CD4-positive, alpha-beta memory T cell (primary cell): ENCODE measurements around the gene DYRK3. TPM values are rescaled to one million over a fixed set of nuclear protein-coding genes. Genes with fewer than 3 reads are reported as not detected.
"Not testable (repeated sequence)": the region's sequence is repeated elsewhere in the genome, so short reads cannot be mapped to it uniquely, and the experiment has no call there.

Experiments
- CTCF ChIA-PET: fragments of 350-600 bp; sonication (Branson Sonifier 250); formaldehyde crosslinking; loops from one replicate; lab custom pipeline; 2021; ENCODE audit warnings: inconsistent platforms; ENCODE audit not compliant: partially characterized antibody; lab: Charles Lee
- POLR2A ChIA-PET: fragments of 350-600 bp; sonication (Branson Sonifier 250); formaldehyde crosslinking; loops from one replicate; lab custom pipeline; 2021; ENCODE audit not compliant: partially characterized antibody; lab: Charles Lee
- DNase-seq, 5 donors: peaks; one replicate each; pipeline versions ENCODE4 v3.0.0 to v3.0.0-alpha.2; 2020 to 2022; ENCODE audit warnings: mixed read lengths in 1 of 5
- H3K27ac ChIP-seq: one replicate; pipeline ENCODE4 v1.7.0; 2013; ENCODE audit warnings: low read depth, low read length
- H3K27me3 ChIP-seq: 2 replicates; pipeline ENCODE4 v1.7.0; 2013; ENCODE audit warnings: mild to moderate bottlenecking, low read length, moderate library complexity; ENCODE audit not compliant: insufficient read depth
- H3K36me3 ChIP-seq: 2 replicates; pipeline ENCODE4 v1.7.0; 2013; ENCODE audit warnings: mild to moderate bottlenecking, low read length, moderate library complexity; ENCODE audit not compliant: insufficient read depth
- H3K4me1 ChIP-seq: 2 replicates; pipeline ENCODE4 v1.7.0; 2013; ENCODE audit warnings: mild to moderate bottlenecking, low read length, moderate library complexity; ENCODE audit not compliant: insufficient read depth
- H3K4me3 ChIP-seq, 2 donors: one replicate each; pipeline ENCODE4 v1.7.0; 2013; ENCODE audit warnings: low read length in 2 of 2, mild to moderate bottlenecking in 1 of 2
- H3K9me3 ChIP-seq, 2 donors: one replicate each; pipeline ENCODE4 v1.7.0; 2013; ENCODE audit warnings: low read length in 2 of 2, control low read depth in 1 of 2; ENCODE audit not compliant: control insufficient read depth in 1 of 2
- H3K27ac Mint-ChIP-seq, 7 donors: one replicate each; pipeline ENCODE4 v1.8.0; 2020 to 2021; ENCODE audit warnings: mixed read lengths in 7 of 7, mild to moderate bottlenecking in 6 of 7, inconsistent platforms in 3 of 7, moderate library complexity in 3 of 7
- H3K27me3 Mint-ChIP-seq, 2 donors: one replicate each; pipeline ENCODE4 v1.8.0; 2020 to 2021; ENCODE audit warnings: mixed read lengths in 2 of 2
- H3K36me3 Mint-ChIP-seq, 2 donors: one replicate each; pipeline ENCODE4 v1.8.0; 2020 to 2021; ENCODE audit warnings: mixed read lengths in 2 of 2, inconsistent platforms in 1 of 2, mild to moderate bottlenecking in 1 of 2
- H3K4me1 Mint-ChIP-seq, 4 donors: one replicate each; pipeline ENCODE4 v1.8.0; 2020 to 2021; ENCODE audit warnings: mixed read lengths in 4 of 4, mild to moderate bottlenecking in 1 of 4
- H3K4me3 Mint-ChIP-seq, 8 donors: one replicate each; pipeline ENCODE4 v1.8.0; 2020 to 2021; ENCODE audit warnings: mixed read lengths in 8 of 8, mild to moderate bottlenecking in 7 of 8, moderate library complexity in 6 of 8, inconsistent platforms in 3 of 8
- H3K9me3 Mint-ChIP-seq, 8 donors: one replicate each; pipeline ENCODE4 v1.8.0; 2020 to 2021; ENCODE audit warnings: mixed read lengths in 8 of 8, mild to moderate bottlenecking in 5 of 8, inconsistent platforms in 3 of 8, moderate library complexity in 1 of 8
- intact Hi-C: fragments of 100-400 bp; cut with micrococcal nuclease; formaldehyde crosslinking; loops from one replicate; pipeline ENCODE4 v1.15.1; 2023
- polyA plus RNA-seq, 2 donors: library from polyadenylated mRNA; unstranded; fragments of 300-500 nt; fragmentation: Illumina TruSeq; gene quantifications; one replicate each; pipeline ENCODE4 v1.2.3, GENCODE V29; 2021
- total RNA-seq, 2 experiments: library from RNA; stranded (reverse); gene quantifications; one replicate each; pipeline ENCODE4 v1.2.3, GENCODE V29; 2021

The DYRK3 gene
- total and polyA plus RNA-seq, 4 experiments from 2014 or later: 0.22 to 1.2 (median 0.78) TPM; not detected in 1

- H3K27ac Mint-ChIP-seq, H3K36me3 ChIP-seq, H3K36me3 Mint-ChIP-seq, H3K27me3 Mint-ChIP-seq, intact Hi-C loops, H3K9me3 Mint-ChIP-seq, H3K27ac ChIP-seq, H3K4me1 Mint-ChIP-seq, DNase-seq, H3K27me3 ChIP-seq, H3K4me1 ChIP-seq, POLR2A ChIA-PET, H3K4me3 ChIP-seq, H3K9me3 ChIP-seq, H3K4me3 Mint-ChIP-seq: not testable (repeated sequence)
- CTCF ChIA-PET: interaction anchor here (2.2 to 9.9 kb wide), 2 partner anchors 9 to 37 kb away, joined by 9 to 274 read pairs; partner anchors contain the start of gene DYRK3
These were observed 8.9 kb upstream of the DYRK3 start for GRCh38 chr1:206626396-206626795.

- no peaks in the 10 kb centered on the region for H3K36me3 Mint-ChIP-seq
- H3K27me3 Mint-ChIP-seq: peaks cover 9 to 11% of the 10 kb centered on the region in 2 donors
- H3K27ac Mint-ChIP-seq: no peak overlapping the region
- ChIA-PET POLR2A (no interaction called here), CTCF (interaction anchor here (1.7 to 9.9 kb wide), 3 partner anchors 9 to 354 kb away, joined by 7 to 274 read pairs (median 19); no protein-coding TSS in a partner anchor)
- no peaks in the 10 kb centered on the region for H3K9me3 ChIP-seq
- H3K27ac ChIP-seq: no peak overlapping the region
- DNase-seq: no peak
- peaks cover 0 to 6% (median 0%) of the 10 kb centered on the region in 4 donors for H3K4me1 Mint-ChIP-seq
- H3K4me1 ChIP-seq: no peaks in the 10 kb centered on the region
- no peaks in the 10 kb centered on the region for H3K27me3 ChIP-seq
- H3K4me3 Mint-ChIP-seq: no peak overlapping the region
- no peak overlapping the region for H3K4me3 ChIP-seq
- peaks cover 0 to 3% (median 0%) of the 10 kb centered on the region in 8 donors for H3K9me3 Mint-ChIP-seq
- H3K36me3 ChIP-seq: no peaks in the 10 kb centered on the region
- intact Hi-C loops: no loop called here
These were observed 6.4 kb upstream of the DYRK3 start for GRCh38 chr1:206628916-206629315.

GRCh38 chr1:206631085-206631509 lies 4.2 kb upstream of the DYRK3 start:
- peaks cover 0 to 3% (median 0%) of the 10 kb centered on the region in 8 donors for H3K9me3 Mint-ChIP-seq
- ChIA-PET POLR2A (no interaction called here), CTCF (interaction anchor here (0.9 to 9.9 kb wide), 13 partner anchors 9 to 351 kb away, joined by 3 to 274 read pairs (median 4); partner anchors contain the start of genes EIF2D and IKBKE)
- H3K27ac Mint-ChIP-seq: no peak overlapping the region
- peaks cover 8 to 9% of the 10 kb centered on the region in 2 donors for H3K27me3 Mint-ChIP-seq
- Histone ChIP-seq H3K36me3 (no peaks in the 10 kb centered on the region), H3K4me3 (no peak overlapping the region), H3K4me1 (peaks cover 15% of the 10 kb centered on the region), H3K27me3 (no peaks in the 10 kb centered on the region), H3K9me3 (no peaks in the 10 kb centered on the region), H3K27ac (no peak overlapping the region)
- no peak for DNase-seq
- H3K4me1 Mint-ChIP-seq: peaks cover 6 to 22% (median 10%) of the 10 kb centered on the region in 4 donors
- no peak overlapping the region for H3K4me3 Mint-ChIP-seq
- no peaks in the 10 kb centered on the region for H3K36me3 Mint-ChIP-seq
- intact Hi-C loops: loop anchor here (10.0 kb wide), 1 partner anchor 444 kb away; no protein-coding TSS in a partner anchor

DNA sequence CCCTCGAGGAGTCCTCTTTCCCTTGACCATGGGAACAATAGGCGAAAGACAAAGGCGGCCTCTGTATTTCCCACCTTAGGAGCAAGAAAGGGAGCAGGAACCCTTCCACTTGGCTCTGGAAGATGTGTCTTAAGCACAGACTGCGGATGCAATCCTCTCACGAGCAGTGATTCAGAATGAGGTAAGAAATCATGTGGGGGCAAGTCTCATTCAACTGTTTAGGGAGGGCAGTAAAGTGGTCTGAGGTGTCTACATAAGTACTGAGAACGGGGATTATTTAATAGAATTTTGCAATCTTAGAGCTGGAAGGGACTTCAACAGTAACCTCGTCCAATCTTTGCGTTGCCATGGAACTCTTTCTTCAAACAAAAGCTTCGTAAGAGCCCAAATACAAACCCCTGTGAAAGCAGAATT lies 1.6 kb upstream of the DYRK3 start:
- DNase-seq: no peak
- Mint-ChIP-seq H3K27me3 (peaks cover 4 to 8% of the 10 kb centered on the region in 2 donors), H3K9me3 (no peaks in the 10 kb centered on the region), H3K27ac (no peak overlapping the region), H3K4me3 (peak overlapping the region in 7 of 8 donors; percentile 1 to 87 (median 27)), H3K36me3 (no peaks in the 10 kb centered on the region), H3K4me1 (peaks cover 8 to 26% (median 13%) of the 10 kb centered on the region in 4 donors)
- ChIA-PET CTCF (interaction anchor here (0.8 to 9.9 kb wide), 18 partner anchors 13 to 348 kb away, joined by 3 to 274 read pairs (median 6); partner anchors contain the start of genes EIF2D and IKBKE), POLR2A (no interaction called here)
- Histone ChIP-seq H3K9me3 (no peaks in the 10 kb centered on the region), H3K4me3 (no peak overlapping the region), H3K36me3 (no peaks in the 10 kb centered on the region), H3K27me3 (no peaks in the 10 kb centered on the region), H3K27ac (no peak overlapping the region), H3K4me1 (peaks cover 15% of the 10 kb centered on the region)
- intact Hi-C loops: loop anchor here (1.0 to 10.0 kb wide), 5 partner anchors 31 to 441 kb away; no protein-coding TSS in a partner anchor

GRCh38 chr1:206634365-206635079 lies 814 bp upstream of the DYRK3 start:
- Mint-ChIP-seq H3K36me3 (no peaks in the 10 kb centered on the region), H3K27me3 (peaks cover 4 to 8% of the 10 kb centered on the region in 2 donors), H3K9me3 (no peaks in the 10 kb centered on the region), H3K4me3 (peak overlapping the region; percentile 87 to 96 (median 90)), H3K27ac (peak overlapping the region; percentile 85 to 96 (median 95)), H3K4me1 (peaks cover 8 to 26% (median 13%) of the 10 kb centered on the region in 4 donors)
- ChIA-PET CTCF (interaction anchor here (0.8 to 9.9 kb wide), 33 partner anchors 8 to 369 kb away, joined by 3 to 274 read pairs (median 4); partner anchors contain the start of genes EIF2D, IKBKE and MAPKAPK2), POLR2A (interaction anchor here (0.9 to 2.4 kb wide), 12 partner anchors 21 to 347 kb away, joined by 3 to 19 read pairs (median 4); partner anchors contain the start of genes EIF2D, FCMR and RASSF5)
- no peaks in the 10 kb centered on the region for H3K36me3 ChIP-seq
- H3K4me3 ChIP-seq: peak overlapping the region; percentile 37 to 87
- peak overlapping the region; percentile 48 for H3K27ac ChIP-seq
- peaks cover 15% of the 10 kb centered on the region for H3K4me1 ChIP-seq
- no peaks in the 10 kb centered on the region for H3K9me3 ChIP-seq
- no peaks in the 10 kb centered on the region for H3K27me3 ChIP-seq
- intact Hi-C loops: loop anchor here (1.0 to 10.0 kb wide), 7 partner anchors 22 to 440 kb away; partner anchors contain the start of gene EIF2D
- DNase-seq: peak; percentile 45 to 74 (median 52)

- H3K4me3 Mint-ChIP-seq: peak overlapping the region; percentile 69 to 95 (median 79)
- H3K9me3 Mint-ChIP-seq: no peaks in the 10 kb centered on the region
- Histone ChIP-seq H3K4me3 (peak overlapping the region; percentile 37 to 87), H3K36me3 (no peaks in the 10 kb centered on the region), H3K27me3 (no peaks in the 10 kb centered on the region), H3K27ac (peak overlapping the region; percentile 24), H3K9me3 (no peaks in the 10 kb centered on the region), H3K4me1 (peaks cover 15% of the 10 kb centered on the region)
- ChIA-PET POLR2A (interaction anchor here (0.6 to 2.4 kb wide), 12 partner anchors 12 to 285 kb away, joined by 3 to 19 read pairs (median 4); partner anchors contain the start of genes EIF2D, FCMR and RASSF5), CTCF (interaction anchor here (1.0 to 9.9 kb wide), 15 partner anchors 9 to 346 kb away, joined by 3 to 274 read pairs (median 6); partner anchors contain the start of genes EIF2D and MAPKAPK2)
- peak overlapping the region in 6 of 7 donors; percentile 46 to 85 (median 67) for H3K27ac Mint-ChIP-seq
- intact Hi-C loops: loop anchor here (1.0 to 10.0 kb wide), 5 partner anchors 24 to 439 kb away; partner anchors contain the start of gene EIF2D
- peaks cover 4 to 7% of the 10 kb centered on the region in 2 donors for H3K27me3 Mint-ChIP-seq
- peaks cover 8 to 26% (median 13%) of the 10 kb centered on the region in 4 donors for H3K4me1 Mint-ChIP-seq
- peak in 2 of 5 donors; percentile 14 to 23 for DNase-seq
- no peaks in the 10 kb centered on the region for H3K36me3 Mint-ChIP-seq
These were observed 626 bp downstream of the DYRK3 start for GRCh38 chr1:206635978-206636345.
